NCI-H345 treated with DMSO at 0.1 percent for 48 hours (cell line): ENCODE data around the gene CNGA4.
"Not testable (repeated sequence)": the region's sequence is repeated elsewhere in the genome, so short reads cannot be mapped to it uniquely, and the experiment has no call there.

Experiments
- DNase-seq: peaks from one replicate; lab custom pipeline; 2025; ENCODE audit not compliant: unreplicated experiment; lab: John Stamatoyannopoulos, UW

The CNGA4 gene

GRCh38 chr11:6224421-6224820 is 14.5 kb upstream of the CNGA4 start:
- DNase-seq = no peak

- DNase-seq = no peak
Observed at GRCh38 chr11:6225024-6225423, 13.9 kb upstream of the CNGA4 start.

GRCh38 chr11:6225896-6226295 is 13.0 kb upstream of the CNGA4 start:
- DNase-seq = no peak

DNA sequence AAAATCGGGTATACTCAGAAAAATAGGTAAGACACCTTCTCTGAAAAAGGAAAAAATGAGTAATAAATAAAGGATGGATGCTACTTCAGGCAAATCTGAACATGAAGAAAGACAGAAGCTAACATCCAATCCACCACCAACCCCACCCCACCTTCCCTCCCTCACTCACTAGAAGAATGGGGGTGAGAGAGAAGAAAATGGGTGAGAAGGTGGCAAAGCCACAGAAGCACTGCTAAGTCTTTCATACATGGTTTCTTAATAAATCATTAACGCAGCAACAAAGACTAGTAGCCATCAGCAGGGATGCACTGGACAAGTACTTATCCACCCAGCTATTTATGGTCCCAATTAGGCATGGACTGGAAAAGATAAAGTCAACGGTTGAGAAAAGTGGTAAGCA is 10.4 kb upstream of the CNGA4 start:
- no peak for DNase-seq

DNA sequence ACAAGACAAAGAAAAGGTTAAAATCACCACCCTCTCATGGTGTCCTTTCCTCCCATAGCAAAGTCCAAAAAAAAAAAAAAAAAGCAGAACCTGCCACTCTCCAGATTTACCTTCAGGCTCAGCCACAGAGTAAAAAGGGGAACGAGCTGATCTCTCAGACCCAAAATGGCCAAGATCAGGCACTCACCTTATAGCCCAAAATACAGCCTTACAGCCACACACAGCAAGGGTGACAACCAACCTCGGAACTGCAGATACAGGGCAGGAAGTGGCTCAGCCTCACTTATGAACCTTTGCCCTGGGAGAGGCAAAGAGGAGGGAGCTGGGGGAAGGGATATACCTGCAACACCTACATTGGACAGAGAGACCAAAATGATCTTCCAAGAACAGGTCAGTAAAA is 9.0 kb upstream of the CNGA4 start:
- DNase-seq = no peak

DNA sequence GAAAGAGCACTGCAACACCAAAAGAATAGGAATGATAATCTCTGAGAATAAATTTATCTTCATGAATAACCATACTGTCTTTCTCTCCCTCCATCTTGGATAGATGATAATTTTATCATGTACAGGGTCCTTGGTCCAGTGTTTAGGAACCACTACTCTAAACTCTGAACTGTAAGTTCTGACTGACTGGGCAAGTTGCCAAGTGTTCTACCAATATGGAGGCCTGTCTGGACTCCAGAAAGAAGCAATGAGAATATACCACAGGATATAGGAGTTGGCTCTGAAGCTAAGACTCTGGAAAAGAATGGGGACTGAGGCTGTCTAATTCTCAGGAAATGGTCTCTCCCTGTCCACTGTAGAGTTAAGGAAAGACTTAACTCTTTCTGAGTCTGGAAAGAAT is 6.0 kb upstream of the CNGA4 start:
- no peak for DNase-seq

DNA sequence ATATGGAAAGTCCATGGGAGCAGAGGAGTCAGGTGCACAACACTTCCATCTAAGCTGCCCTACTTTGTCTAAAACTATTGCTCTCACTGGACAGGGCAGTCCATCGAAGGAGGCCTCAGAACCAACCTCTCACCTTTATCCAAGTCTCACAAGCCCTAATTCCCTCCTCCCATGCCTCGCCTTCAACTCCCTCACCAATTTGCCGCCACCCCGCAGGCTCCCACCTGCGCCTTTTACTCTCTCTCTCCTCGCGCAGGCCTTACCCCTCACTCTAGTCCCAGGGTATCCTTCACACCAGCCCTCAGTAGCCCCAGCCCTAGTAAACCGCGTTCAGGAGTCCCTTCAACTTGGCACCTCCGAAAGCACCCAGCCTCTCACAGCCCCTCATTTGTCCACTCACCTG is 4.9 kb upstream of the CNGA4 start:
- no peak for DNase-seq

DNA sequence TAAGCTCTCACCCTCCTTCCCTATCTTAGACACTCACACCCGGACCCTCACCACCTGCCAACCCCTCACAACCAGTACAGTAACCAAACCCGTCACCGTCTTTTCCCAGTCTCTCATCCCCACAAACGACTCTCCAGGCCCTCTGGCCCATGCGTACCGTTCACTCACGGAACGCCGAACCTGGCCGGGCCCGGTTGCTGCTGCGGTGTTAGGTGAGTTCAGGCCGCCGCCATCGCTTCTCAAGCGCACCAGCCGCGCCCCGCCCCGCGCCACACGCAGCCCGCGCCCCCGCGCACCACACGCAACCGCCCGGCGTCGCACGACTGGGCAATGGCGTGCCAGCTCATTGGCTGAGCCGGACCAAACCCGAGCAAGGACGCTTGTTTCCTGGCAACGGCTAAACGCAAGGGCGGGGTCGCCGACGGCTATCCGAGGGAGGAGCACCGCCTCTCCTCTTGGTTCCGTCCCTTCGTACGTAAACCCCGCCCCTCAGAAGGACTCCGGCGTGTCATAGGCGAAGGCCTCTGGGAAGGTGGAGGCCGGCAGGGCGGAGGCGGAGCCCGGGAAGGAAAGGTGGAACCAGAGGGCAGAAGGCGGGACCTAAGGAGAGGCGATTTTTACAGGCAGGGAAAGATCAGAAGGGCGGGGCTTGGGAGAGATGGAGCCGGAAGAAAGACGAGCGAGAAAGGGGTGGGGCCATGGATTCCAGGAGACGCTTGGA is 4.3 kb upstream of the CNGA4 start, which contains the start of gene FHIP1B:
FHIP1B (minus strand) TSS at position 250 of the 721 bp plus-strand sequence. CDS start 10,120 bp downstream, outside the sequence.
- peak; percentile 100 for DNase-seq

DNA sequence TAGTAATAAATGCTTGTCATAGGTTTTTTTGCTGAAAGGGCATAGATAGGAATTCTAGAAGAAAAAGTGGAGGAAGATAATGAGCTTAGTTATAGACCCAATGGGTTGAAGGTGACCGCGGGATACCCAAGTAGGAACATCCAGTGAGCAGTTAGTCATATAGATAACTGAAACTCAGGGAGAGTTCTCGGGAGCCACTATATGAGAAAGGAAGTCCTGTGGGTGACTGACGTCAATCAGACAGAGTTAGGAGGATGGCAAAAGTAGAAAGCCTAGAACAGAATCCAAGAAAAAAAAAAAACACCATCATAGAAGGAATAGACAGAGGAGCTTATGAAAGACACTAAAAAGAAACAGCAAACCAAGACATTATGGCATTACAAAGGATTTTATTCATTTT is 1.6 kb upstream of the CNGA4 start:
- DNase-seq = no peak

DNA sequence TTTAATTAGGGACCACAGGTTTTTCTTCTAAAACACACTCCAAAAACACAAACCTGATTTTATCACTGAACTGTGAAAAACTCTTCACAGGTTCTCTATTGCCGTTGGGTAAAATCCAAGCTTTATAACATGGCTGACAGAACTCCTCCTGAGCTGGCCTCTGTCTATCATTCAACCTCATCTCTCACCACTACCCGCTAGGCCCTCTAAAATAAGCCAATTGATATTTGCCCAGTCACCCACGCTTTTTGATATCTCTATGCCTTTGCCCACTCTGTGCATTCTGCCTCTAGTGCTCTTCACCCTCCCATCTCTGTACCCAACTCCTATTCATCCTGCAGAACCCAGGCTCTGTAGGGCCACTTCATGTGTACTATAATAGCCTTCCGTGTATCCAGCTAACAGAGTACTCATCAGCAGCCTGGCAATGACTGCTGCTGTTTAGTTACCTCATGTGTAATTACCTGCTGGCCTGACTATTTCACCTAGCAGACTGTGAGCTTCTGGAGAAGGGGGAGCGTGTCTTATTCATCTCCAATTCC is 1.1 kb upstream of the CNGA4 start:
- no peak for DNase-seq

DNA sequence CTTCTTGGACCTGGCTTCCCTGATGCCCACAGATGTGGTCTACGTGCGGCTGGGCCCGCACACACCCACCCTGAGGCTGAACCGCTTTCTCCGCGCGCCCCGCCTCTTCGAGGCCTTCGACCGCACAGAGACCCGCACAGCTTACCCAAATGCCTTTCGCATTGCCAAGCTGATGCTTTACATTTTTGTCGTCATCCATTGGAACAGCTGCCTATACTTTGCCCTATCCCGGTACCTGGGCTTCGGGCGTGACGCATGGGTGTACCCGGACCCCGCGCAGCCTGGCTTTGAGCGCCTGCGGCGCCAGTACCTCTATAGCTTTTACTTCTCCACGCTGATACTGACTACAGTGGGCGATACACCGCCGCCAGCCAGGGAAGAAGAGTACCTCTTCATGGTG is 1.2 kb downstream of the CNGA4 start:
- no peak for DNase-seq

DNA sequence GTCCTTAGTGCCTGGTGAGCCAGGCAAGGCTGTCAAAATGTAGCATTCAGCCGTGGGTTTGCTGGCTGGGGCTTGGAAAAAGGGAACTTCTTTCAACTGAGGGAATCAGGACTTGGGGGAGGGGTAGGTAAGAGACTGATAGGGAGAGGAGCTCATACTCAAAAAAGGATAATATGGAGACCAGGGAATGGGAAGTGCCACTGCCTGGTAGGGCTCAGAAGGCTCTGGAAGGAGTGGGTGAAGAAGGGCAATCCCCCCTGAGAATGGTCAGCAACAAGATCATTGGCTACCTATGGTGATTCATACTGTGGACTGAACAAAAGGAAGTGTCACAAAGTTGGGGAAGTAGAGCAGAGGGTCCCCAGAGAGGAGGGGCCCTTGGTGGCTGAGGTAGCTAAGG is 1.9 kb downstream of the CNGA4 start:
- DNase-seq = no peak

DNA sequence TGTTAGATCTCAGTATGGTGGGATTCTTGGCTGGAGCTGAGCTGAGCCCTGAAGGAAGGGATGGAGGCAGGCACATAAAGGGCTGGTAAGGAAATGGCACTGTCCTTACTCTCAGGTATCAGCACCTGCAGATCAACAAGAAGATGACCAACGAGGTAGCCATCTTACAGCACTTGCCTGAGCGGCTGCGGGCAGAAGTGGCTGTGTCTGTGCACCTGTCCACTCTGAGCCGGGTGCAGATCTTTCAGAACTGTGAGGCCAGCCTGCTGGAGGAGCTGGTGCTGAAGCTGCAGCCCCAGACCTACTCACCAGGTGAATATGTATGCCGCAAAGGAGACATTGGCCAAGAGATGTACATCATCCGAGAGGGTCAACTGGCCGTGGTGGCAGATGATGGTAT is 2.4 kb downstream of the CNGA4 start:
- DNase-seq = no peak

DNA sequence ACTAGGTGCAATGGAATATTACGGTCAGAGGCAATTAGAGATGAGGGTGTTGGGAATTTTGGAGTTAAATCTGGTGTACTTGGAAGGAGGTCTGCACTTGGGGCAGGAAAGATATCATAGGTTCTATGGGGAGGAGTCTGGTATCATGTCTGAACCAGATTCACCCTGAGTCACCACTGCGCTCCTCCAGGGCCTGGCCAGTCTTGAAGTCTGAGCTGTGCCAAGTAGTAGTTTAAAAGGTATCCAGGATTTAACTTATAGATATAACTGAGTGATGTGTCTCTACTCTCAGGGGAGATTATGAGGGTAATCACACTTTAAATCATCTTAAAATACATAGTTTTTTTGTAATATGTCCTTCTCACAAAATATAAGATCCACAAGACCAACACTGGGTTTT is 6.6 kb downstream of the CNGA4 start:
- DNase-seq = no peak

- DNase-seq = no peak
Observed at GRCh38 chr11:6248248-6248647, 9.4 kb downstream of the CNGA4 start.

GRCh38 chr11:6248897-6249296 is 10.0 kb downstream of the CNGA4 start:
- not testable (repeated sequence) for DNase-seq

DNA sequence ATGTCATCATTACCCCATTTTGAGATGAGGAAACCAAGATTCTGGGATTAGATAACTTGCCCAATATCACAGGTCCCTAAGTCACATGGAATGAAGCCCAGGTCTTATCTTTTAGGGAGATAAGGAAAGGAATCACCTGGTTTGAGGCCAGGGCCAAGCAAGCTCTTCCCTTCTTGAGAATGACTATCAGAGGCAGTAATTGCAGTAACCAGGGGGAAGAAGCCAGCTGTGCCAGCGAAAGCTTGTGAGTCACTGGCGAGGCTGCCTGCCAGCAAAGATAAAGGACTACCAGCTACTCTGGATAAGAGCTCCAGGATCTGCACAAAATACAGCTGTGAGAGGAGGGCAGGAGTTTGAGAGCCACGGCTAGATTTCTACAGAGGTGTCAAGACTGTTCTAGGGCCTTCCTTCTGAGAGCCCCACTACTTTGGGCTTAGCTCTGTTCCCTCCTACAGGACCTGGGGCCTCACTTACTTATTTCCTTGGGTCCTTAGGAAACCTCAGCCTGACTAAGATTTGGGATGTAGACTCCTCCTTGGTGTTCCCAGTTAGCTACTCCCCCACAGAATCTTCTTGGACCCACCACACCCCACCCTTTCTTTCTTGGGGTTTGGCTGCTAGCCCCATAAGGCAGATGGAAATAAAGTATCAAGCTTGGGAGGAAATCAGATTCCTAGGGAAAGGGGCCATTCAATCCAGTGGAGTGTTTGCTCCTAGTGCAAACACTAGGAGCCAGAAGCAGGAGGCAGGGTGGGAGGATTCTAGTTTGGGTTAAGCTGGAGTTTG is 11.1 kb downstream of the CNGA4 start:
- DNase-seq = no peak

DNA sequence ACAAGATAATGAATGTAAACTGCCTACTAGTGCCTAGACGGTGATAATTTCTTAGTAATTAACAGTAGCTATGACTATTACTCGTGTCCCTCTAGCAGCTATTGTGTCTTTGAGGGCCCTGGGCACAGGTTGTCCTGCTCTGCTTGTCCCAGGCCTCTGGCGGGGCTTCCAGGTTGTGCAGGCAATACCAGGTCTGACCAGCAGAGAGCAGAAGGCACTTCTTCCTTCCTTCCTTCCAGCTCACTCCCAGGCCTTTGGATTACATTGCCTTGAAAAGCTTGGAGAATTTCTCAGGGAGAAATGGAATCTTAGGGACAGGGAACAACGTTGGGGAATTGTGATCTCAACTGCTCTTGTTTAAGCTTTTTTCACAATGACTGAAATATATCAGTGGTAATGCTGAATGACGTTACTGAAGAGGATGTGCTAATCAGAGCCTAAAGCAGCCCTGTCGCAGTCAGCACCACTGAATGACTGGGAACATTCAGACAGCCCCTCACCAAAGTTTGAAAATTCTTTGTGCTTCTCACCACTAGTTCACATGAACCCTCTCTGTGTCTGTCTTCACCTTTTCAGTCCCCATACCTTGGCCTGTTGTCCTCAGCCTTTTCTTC is 12.3 kb downstream of the CNGA4 start:
- peak; percentile 33 for DNase-seq

- DNase-seq = no peak
Observed at GRCh38 chr11:6251990-6252473, 13.1 kb downstream of the CNGA4 start.

- no peak for DNase-seq
Observed at GRCh38 chr11:6253197-6253596, 14.3 kb downstream of the CNGA4 start.

DNA sequence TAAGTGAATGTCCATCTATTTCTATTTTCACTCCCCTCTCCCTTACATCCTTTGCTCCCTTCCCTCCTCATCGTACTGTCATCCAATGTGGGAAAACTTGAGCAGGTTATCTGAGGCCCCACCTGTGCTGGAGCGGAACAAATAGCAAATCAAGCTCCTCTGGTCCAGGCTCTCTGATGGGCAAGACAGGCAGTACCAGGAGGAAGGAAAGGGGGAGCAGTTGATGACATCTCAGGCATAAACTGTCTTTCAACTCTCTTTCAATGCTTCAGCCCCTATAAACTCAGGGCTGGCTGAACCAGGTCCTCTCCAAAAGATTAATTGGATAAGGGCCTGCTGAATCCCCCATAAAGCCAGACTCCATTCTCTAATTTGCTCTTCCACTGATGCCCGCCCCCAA is 19.3 kb downstream of the CNGA4 start:
- DNase-seq = no peak
